Rectal smooth muscle tissue (tissue), 1 donor: ENCODE results near the gene GATA5.

Experiments used
- H3K27ac ChIP-seq: one replicate; pipeline ENCODE4 v1.7.0; 2013; ENCODE audit warnings: low read depth, low read length, inconsistent platforms
- H3K27me3 ChIP-seq: one replicate; pipeline ENCODE4 v1.7.0; 2013; ENCODE audit warnings: low read length; ENCODE audit not compliant: control insufficient read depth, insufficient read depth
- H3K36me3 ChIP-seq: one replicate; pipeline ENCODE4 v1.7.0; 2013; ENCODE audit warnings: low read length; ENCODE audit not compliant: control insufficient read depth, insufficient read depth
- H3K4me1 ChIP-seq: one replicate; pipeline ENCODE4 v1.7.0; 2013; ENCODE audit warnings: low read length; ENCODE audit not compliant: control insufficient read depth, insufficient read depth
- H3K4me3 ChIP-seq: one replicate; pipeline ENCODE4 v1.7.0; 2013; ENCODE audit warnings: low read length
- H3K9ac ChIP-seq: one replicate; pipeline ENCODE4 v1.7.0; 2013; ENCODE audit warnings: low read length

GATA5 gene

DNA sequence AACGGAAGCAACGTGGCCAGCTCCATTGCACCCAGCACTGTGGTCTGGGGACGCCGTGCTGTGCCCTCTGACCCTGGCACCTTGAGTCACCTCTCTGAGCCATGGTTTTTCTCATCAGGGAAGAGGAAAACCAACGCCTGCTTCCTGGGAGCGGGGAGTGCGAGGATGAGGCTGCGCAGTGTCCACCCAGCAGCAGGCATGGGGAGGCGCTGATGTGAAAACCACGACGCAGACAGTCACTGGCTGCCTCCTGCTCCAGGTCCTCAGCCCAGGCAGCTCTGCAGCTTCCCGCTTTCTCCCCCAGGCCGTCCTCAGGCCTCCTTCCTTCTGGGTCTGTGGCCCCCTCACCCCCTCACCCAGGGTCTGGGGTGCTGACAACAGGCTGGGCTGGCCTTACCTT, 14.0 kb downstream of the GATA5 start:
- H3K27ac ChIP-seq, result no peak overlapping the region
- H3K4me3 ChIP-seq, result no peak overlapping the region
- H3K9ac ChIP-seq, result no peak overlapping the region
- no peaks in the 10 kb centered on the region for H3K27me3 ChIP-seq
- H3K4me1 ChIP-seq, result no peaks in the 10 kb centered on the region
- no peaks in the 10 kb centered on the region for H3K36me3 ChIP-seq

DNA sequence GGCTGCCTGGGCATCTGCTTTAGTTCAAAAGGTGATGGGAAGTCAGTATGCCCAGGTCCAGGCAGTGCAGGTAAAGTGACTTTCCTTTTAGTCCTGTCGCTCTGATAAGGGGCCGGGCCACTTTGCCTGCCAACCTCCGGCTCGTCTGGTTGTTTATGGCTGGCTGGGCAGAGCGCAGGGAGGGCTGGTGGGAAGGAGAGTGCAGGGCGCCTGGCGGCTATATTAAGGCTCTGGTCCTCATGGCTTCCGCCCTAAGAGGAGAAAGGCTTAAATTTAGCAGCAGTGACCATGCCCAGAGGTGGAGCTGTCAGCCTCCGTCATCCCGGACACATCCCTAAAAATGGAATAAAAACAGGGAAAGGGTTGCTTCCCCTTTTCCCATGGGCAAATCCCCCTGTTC, 14.6 kb downstream of the GATA5 start:
- peaks cover 2% of the 10 kb centered on the region for H3K27me3 ChIP-seq
- no peak overlapping the region for H3K4me3 ChIP-seq
- H3K9ac ChIP-seq, result no peak overlapping the region
- H3K27ac ChIP-seq, result no peak overlapping the region
- H3K36me3 ChIP-seq, result no peaks in the 10 kb centered on the region
- H3K4me1 ChIP-seq, result no peaks in the 10 kb centered on the region

- no peaks in the 10 kb centered on the region for H3K36me3 ChIP-seq
- no peaks in the 10 kb centered on the region for H3K4me1 ChIP-seq
- no peak overlapping the region for H3K4me3 ChIP-seq
- peaks cover 3% of the 10 kb centered on the region for H3K27me3 ChIP-seq
- H3K27ac ChIP-seq, result no peak overlapping the region
- H3K9ac ChIP-seq, result no peak overlapping the region
Observed at GRCh38 chr20:62460678-62461077, 15.1 kb downstream of the GATA5 start.

- no peak overlapping the region for H3K27ac ChIP-seq
- no peaks in the 10 kb centered on the region for H3K36me3 ChIP-seq
- no peak overlapping the region for H3K4me3 ChIP-seq
- no peak overlapping the region for H3K9ac ChIP-seq
- H3K27me3 ChIP-seq, result peaks cover 3% of the 10 kb centered on the region
- no peaks in the 10 kb centered on the region for H3K4me1 ChIP-seq
Observed at GRCh38 chr20:62459488-62459887, 16.3 kb downstream of the GATA5 start.

DNA sequence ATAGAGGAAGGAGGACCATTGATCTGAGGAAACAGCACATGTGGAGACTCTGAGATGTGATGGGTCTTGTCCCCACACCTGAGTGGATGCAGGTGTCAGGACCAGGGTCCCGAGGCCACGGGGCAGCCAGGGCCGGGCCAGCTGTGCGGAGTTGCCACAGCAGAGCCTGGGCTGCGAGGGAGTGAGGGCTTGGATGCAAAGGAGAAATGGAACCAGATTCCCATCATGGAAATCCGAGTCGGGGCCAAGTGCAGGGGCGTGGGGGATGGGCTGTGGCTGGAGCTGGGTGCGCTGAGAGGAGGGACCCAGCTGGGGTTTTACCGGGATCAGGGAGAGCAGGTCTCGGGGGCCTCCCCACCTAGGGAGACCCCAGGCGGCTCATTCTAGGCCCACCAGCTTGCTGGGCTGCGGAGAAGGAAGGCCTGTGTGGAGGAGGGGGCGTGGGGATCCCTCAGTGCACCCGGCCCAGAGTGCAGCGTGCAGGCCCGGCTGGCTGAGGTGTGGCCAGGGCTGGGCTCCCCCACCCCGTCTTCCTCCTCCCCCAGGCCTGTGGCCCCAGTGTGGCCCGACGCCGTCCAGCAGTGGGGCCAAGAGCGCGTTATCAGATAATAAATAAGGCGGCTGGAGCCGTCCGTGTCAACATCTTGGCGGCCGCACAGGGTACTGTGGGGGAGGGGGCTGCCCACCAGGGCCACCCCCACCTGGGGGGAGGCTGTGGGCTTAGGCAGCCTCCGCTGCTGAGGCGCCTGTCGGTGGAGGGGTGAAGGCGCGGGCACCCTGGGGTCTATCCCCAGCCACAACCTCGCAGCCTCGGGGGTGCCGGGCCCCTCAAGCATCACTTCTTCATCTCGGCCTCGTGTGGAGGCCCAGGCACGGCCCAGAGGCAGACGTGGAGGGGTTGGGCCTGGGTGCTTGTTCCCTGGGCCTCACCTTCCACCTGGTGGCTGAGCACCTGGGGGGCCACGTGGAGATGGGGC, 17.2 kb downstream of the GATA5 start:
- H3K4me3 ChIP-seq, result no peak overlapping the region
- H3K27ac ChIP-seq, result no peak overlapping the region
- no peak overlapping the region for H3K9ac ChIP-seq
- no peaks in the 10 kb centered on the region for H3K36me3 ChIP-seq
- H3K27me3 ChIP-seq, result peaks cover 3% of the 10 kb centered on the region
- H3K4me1 ChIP-seq, result no peaks in the 10 kb centered on the region

- H3K4me3 ChIP-seq, result no peak overlapping the region
- H3K27me3 ChIP-seq, result peaks cover 3% of the 10 kb centered on the region
- no peaks in the 10 kb centered on the region for H3K4me1 ChIP-seq
- no peak overlapping the region for H3K9ac ChIP-seq
- no peak overlapping the region for H3K27ac ChIP-seq
- no peaks in the 10 kb centered on the region for H3K36me3 ChIP-seq
Observed at GRCh38 chr20:62457831-62458230, 18.0 kb downstream of the GATA5 start.

- Histone ChIP-seq H3K4me3 (no peak overlapping the region), H3K27ac (no peak overlapping the region), H3K4me1 (no peaks in the 10 kb centered on the region), H3K36me3 (no peaks in the 10 kb centered on the region), H3K9ac (no peak overlapping the region), H3K27me3 (peaks cover 3% of the 10 kb centered on the region)
Observed at GRCh38 chr20:62457098-62457497, 18.7 kb downstream of the GATA5 start.

DNA sequence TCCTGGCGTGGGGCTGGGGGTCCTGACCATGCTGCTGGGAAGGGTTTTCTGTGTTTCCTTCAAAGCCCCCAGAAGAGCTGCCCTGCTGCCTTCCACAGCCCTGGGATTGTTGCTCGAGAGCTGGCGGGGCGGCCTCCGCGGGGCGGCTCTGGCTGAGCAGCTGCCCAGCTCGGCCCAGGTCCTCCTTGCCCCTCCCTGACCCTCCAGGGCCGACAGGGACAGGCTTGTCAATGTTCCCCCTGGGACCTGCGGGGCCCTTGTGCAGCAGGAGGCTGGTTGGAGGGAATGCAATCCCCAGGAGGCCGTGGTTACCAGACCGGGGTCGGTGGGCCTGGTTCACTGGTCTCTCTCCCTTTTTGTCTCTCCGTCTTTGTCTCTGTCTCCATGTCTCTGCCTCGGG, 19.9 kb downstream of the GATA5 start:
- H3K27ac ChIP-seq, result no peak overlapping the region
- H3K27me3 ChIP-seq, result peaks cover 5% of the 10 kb centered on the region
- H3K4me3 ChIP-seq, result no peak overlapping the region
- no peaks in the 10 kb centered on the region for H3K36me3 ChIP-seq
- H3K9ac ChIP-seq, result no peak overlapping the region
- H3K4me1 ChIP-seq, result no peaks in the 10 kb centered on the region

DNA sequence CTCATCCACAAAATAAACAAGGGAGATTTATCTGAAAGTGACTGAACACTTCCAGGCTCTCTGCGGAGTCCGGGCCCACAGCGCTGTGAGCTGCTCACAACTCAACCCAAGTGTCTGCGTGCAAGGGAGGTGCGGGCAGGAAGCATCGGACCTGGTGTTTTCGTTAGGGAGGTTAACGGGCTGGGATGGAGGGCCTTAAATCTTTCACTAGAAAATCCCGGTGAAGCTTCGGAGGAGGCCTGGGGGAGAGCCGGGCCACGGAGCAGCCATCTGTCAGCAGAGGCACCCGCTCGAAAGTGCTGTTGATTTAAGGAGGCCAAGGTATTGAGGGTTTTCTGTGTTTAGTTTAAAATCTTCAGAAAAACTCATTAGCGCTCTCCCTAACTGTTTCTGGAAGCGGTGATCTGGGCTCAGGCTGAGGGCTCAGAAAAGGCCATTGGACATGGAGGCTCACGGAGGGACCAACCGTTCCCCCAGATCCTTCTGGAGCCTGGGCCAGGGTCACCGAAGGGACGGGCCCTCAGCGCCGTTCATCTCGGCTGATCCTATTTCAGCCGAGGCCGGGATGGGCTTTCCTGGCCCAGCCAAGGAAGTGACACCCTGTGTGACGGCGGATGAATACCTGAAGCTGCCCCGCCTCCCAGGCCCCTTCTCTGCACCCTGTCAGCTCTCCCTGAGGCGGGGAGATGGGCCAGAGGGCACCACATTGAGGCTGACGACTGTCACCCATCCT, 20.7 kb downstream of the GATA5 start:
- peaks cover 7% of the 10 kb centered on the region for H3K27me3 ChIP-seq
- H3K4me1 ChIP-seq, result no peaks in the 10 kb centered on the region
- H3K36me3 ChIP-seq, result no peaks in the 10 kb centered on the region
- H3K27ac ChIP-seq, result no peak overlapping the region
- no peak overlapping the region for H3K9ac ChIP-seq
- no peak overlapping the region for H3K4me3 ChIP-seq

DNA sequence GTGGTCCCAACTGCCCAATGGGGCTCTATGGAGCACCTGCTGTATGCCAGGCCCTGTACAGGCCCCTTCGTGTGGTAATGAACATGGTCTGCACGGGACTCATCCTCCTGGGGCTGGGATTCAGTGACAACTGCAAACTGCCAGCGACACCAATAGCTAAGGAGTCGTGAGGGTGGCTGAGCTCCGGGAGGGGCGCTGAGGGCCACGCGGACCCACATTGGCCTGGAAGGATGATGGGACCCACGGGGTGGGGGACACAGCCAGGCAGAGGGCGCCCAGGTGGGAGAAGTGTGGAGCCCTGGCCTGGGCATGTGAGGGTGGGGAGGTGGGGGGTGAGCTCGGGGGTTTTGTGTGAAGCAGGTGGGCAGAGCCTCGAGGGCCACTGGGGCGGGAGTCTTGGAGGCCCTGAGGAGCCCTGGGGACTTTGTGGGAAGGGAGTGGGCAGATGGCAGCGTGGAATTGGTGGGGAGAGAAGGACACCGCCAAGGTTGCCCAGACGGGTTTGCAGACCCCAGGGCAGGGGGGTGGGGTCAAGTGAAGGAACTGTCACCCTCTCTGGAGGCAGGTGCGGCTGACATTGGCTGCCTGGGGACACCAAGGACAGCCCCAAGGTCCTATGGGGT, 22.5 kb downstream of the GATA5 start:
- H3K27ac ChIP-seq, result no peak overlapping the region
- no peak overlapping the region for H3K4me3 ChIP-seq
- H3K4me1 ChIP-seq, result no peaks in the 10 kb centered on the region
- no peak overlapping the region for H3K9ac ChIP-seq
- peaks cover 7% of the 10 kb centered on the region for H3K27me3 ChIP-seq
- H3K36me3 ChIP-seq, result no peaks in the 10 kb centered on the region

DNA sequence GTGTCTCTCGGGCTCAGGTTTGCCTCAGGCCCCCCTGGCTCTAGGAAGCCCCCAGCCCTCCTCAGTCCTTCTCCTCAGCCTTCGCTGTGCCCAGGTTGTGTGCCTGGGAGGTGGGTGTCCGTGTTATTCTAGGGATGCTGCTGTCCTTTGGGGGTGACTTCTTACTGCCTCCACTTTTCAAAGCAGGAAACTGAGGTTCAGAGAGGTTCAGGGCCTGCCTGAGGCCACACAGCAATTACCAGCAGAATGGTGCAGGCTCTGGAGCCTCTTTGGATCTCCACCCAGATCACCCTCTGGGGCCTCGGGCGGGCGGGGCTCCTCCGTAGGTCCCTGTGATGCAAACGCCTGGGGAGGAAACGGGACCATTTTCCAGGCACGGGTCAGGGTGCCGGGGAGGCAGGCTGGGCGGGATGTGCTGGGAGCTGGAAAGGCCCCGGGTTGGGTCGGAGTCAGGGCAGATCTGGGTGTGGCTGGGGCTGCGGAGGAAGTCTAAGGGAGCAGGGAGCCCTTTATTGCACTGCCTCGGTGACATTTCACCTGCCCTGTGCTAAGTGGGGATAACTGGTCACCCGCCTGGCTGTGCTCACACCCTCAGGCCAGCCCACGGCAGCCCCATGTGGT, 23.2 kb downstream of the GATA5 start:
- Histone ChIP-seq H3K4me1 (no peaks in the 10 kb centered on the region), H3K36me3 (no peaks in the 10 kb centered on the region), H3K27me3 (peaks cover 7% of the 10 kb centered on the region), H3K9ac (no peak overlapping the region), H3K4me3 (no peak overlapping the region), H3K27ac (no peak overlapping the region)

- Histone ChIP-seq H3K27ac (no peak overlapping the region), H3K36me3 (no peaks in the 10 kb centered on the region), H3K4me1 (no peaks in the 10 kb centered on the region), H3K4me3 (no peak overlapping the region), H3K9ac (no peak overlapping the region), H3K27me3 (peaks cover 7% of the 10 kb centered on the region)
Observed at GRCh38 chr20:62451970-62452369, 23.8 kb downstream of the GATA5 start.
